Effector memory CD4-positive, alpha-beta T cell (primary cell): ENCODE data around the gene CHKB.
A peak's percentile ranks its signal among the peaks of the same experiment; 100 is the strongest.

Experiments
- DNase-seq, 3 donors: peaks; one replicate each; pipeline ENCODE4 v3.0.0-alpha.2; 2020
- H3K27ac ChIP-seq: 2 replicates; pipeline ENCODE4 v1.7.0; 2013; ENCODE audit warnings: mild to moderate bottlenecking, low read length, moderate library complexity; ENCODE audit not compliant: insufficient read depth, poor library complexity, severe bottlenecking
- H3K27me3 ChIP-seq: replicated peaks from 2 replicates; pipeline ENCODE4 v1.7.0; 2013; ENCODE audit warnings: mild to moderate bottlenecking, low read length; ENCODE audit not compliant: insufficient read depth, control insufficient read depth, poor library complexity, severe bottlenecking
- H3K36me3 ChIP-seq: 2 replicates; pipeline ENCODE4 v1.7.0; 2013; ENCODE audit warnings: mild to moderate bottlenecking, low read length, moderate library complexity; ENCODE audit not compliant: control insufficient read depth, insufficient read depth
- H3K4me1 ChIP-seq: 2 replicates; pipeline ENCODE4 v1.7.0; 2013; ENCODE audit warnings: low read length, mild to moderate bottlenecking; ENCODE audit not compliant: control insufficient read depth, insufficient read depth, poor library complexity, severe bottlenecking
- H3K4me3 ChIP-seq: 2 replicates; pipeline ENCODE4 v1.7.0; 2013; ENCODE audit warnings: low read length, low read depth, mild to moderate bottlenecking; ENCODE audit not compliant: insufficient read depth, poor library complexity, severe bottlenecking
- H3K9me3 ChIP-seq: 2 replicates; pipeline ENCODE4 v1.7.0; 2013; ENCODE audit warnings: mild to moderate bottlenecking, low read length, moderate library complexity; ENCODE audit not compliant: control insufficient read depth

CHKB gene

DNA sequence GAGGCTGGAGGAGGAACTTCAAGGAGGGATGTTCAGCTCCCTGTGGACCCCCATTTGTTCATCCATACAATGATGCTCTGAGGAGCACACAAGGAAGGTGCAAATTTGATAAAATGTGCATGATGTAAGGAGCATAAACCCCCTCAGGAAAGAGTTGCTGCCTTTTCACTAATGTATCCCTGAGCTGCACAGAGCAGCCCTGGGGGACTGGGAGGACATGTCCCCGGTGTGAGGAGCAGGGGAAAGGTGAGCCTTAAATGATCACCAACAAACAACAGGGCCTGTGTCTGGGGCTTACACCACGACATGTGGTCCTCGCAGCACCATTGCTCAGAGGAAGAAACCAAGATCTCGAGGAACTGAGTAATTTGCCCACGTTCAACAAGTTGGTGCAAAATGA is 14.4 kb upstream of the CHKB start:
- H3K36me3 ChIP-seq: no peaks in the 10 kb centered on the region

DNA sequence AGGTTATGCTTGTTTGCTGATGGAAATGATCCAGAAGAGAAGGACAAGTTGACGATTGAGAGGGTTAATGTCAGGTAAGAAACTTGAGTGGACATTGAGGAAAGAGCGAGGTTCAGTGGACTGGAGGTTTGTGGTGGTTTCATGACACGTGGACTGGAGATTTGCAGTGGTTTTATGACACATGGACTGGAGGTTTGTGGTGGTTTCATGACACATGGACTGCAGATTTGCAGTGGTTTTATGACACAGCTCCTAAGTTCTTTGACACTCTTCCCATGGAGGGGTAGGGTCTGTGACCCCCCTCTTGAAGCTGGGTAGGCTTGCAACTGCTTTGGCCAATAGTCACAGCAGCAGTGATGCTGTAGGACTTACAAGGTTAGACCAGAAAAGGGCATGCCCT is 12.5 kb upstream of the CHKB start:
- Histone ChIP-seq H3K27me3 (peaks cover 10% of the 10 kb centered on the region), H3K4me1 (no peaks in the 10 kb centered on the region), H3K27ac (no peak overlapping the region), H3K9me3 (no peaks in the 10 kb centered on the region), H3K36me3 (no peaks in the 10 kb centered on the region), H3K4me3 (no peak overlapping the region)
- DNase-seq: no peak

More for the DNA sequence above, 14.4 kb upstream of the CHKB start:
- no peak for DNase-seq
- peaks cover 21% of the 10 kb centered on the region for H3K27me3 ChIP-seq
- H3K27ac ChIP-seq: no peak overlapping the region
- no peaks in the 10 kb centered on the region for H3K9me3 ChIP-seq
- no peak overlapping the region for H3K4me3 ChIP-seq
- H3K4me1 ChIP-seq: no peaks in the 10 kb centered on the region

DNA sequence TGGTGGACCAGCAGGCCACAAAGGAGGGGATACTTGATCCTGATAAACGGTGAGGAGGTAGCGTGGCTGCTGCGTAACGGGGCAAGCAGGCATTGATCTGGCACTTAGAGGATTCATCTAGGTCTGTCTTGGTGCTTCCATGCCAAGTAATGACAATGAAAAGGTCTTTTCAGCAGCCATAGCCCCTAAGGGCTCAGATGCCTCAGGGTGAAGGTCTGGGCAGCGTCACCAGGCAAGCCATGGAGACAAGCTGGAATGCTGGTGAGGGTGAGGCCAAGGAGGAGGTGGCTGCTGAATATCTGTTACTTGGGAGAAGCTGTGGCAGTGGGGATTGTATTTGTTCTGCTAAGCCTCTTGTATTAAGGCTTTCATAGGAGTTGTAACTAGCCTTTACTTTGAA is 4.8 kb upstream of the CHKB start:
- Histone ChIP-seq H3K9me3 (no peaks in the 10 kb centered on the region), H3K27ac (no peak overlapping the region), H3K27me3 (no peaks in the 10 kb centered on the region), H3K4me1 (peaks cover 7% of the 10 kb centered on the region), H3K4me3 (no peak overlapping the region), H3K36me3 (no peaks in the 10 kb centered on the region)
- no peak for DNase-seq

DNA sequence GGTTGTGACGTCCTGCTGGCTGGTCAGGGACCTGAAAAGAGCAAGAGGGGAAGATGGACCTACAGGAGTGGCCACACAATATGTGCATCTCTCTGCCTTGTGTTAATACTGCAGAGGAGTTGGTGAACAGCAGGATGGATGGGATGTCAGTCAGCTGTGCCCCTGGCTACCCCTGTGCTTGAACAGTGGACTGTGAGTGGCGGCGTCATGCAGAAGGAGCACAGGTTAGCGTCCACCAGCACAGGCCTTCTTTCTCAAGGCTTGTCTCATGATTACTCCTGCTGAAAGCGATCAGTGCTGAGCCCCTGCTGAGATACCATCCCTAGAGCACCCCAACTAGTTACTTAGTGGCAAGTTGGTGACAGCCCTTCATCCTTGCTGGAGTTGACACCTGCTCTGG is 3.8 kb upstream of the CHKB start:
- Histone ChIP-seq H3K27ac (no peak overlapping the region), H3K4me1 (peaks cover 15% of the 10 kb centered on the region), H3K9me3 (no peaks in the 10 kb centered on the region), H3K36me3 (no peaks in the 10 kb centered on the region), H3K4me3 (no peak overlapping the region), H3K27me3 (no peaks in the 10 kb centered on the region)
- no peak for DNase-seq

DNA sequence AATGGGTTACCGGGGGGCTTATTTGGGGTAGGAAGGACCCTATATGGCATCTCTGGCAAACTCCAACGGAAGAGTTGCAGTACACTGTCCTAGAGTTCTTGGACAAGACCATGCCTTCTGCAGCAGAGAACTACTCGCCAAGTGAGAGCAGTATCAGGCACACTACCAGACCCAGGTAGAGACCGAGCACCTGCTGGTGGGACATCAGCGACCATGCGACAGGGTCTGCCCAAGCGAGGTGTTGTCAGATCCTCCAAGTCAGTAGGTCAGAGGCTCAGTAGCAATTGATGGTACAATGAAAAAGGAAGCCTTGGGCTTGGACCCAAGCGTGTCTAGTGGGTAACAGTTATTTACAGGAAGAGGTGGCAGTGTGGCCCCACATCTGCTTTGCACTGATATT is 3.1 kb upstream of the CHKB start:
- H3K27me3 ChIP-seq: no peaks in the 10 kb centered on the region
- no peak overlapping the region for H3K27ac ChIP-seq
- H3K36me3 ChIP-seq: no peaks in the 10 kb centered on the region
- peaks cover 20% of the 10 kb centered on the region for H3K4me1 ChIP-seq
- no peaks in the 10 kb centered on the region for H3K9me3 ChIP-seq
- H3K4me3 ChIP-seq: no peak overlapping the region
- DNase-seq: no peak

DNA sequence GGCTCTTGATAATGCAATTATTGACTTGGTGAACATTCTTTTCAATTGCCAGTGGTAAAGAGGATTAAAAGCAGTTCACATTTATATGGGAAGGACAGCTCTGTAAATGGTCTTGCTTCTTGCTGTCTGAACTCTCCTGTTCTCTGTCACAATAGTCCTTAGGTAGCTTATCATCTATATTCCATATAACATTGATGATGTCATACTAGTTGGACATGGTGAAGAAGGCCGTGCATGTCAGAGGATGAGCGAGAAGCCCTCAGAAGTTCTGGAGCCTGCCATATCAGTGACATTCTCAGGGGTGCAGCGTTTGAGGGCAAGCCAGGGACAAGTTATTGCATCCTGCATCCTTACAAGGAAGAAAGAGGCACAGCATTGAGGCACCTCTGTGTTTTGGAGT is 2.6 kb upstream of the CHKB start:
- DNase-seq: no peak
- H3K36me3 ChIP-seq: peaks cover 2% of the 10 kb centered on the region
- H3K4me3 ChIP-seq: no peak overlapping the region
- peaks cover 20% of the 10 kb centered on the region for H3K4me1 ChIP-seq
- H3K27me3 ChIP-seq: no peaks in the 10 kb centered on the region
- no peak overlapping the region for H3K27ac ChIP-seq
- no peaks in the 10 kb centered on the region for H3K9me3 ChIP-seq

DNA sequence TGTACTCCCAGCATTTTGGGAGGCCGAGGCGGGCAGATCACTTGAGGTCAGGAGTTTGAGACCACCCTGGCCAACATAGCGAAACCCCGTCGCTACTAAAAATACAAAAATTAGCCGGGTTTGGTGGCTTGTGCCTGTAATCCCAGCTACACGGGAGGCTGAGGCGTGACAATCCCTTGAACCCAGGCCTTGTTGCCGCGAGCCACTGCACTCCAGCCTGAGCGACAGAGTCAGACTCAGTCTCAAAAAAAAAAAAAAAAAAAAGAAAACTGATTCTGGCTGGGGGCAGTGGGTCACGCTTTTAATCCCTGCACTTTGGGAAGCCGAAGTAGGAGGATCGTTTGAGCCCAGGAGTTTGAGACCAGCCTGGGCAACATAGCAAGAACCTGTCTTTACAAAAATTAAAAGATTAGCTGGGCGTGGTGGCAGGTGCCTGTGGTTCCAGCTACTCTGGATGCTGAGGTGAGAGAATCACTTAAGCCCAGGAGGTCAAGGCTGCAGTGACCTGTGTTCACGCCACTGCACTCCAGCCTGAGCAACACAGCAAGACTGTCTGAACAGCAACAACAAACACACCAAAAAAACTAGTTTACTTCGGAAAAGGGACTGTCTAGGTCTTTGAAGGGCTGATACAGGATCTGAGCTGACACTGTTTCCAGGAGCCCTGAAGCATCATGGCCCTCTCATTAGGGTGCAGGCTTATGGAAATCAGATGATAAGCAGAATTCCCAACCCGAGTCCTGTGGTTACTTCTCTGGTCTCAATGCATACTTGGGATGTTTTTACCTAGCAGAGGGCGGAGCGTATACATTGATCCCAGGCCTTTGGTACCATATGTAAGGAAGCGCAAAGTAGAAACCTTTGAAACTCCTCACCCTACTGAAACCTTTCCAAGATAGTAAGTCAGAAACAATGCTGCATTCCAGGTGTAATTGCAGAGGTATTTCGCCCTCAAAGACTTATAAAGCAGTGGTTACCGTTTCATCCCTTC is 1.8 kb upstream of the CHKB start:
- Histone ChIP-seq H3K27ac (no peak overlapping the region), H3K4me1 (peaks cover 20% of the 10 kb centered on the region), H3K36me3 (peaks cover 8% of the 10 kb centered on the region), H3K9me3 (no peaks in the 10 kb centered on the region), H3K27me3 (no peaks in the 10 kb centered on the region), H3K4me3 (no peak overlapping the region)
- DNase-seq: no peak

DNA sequence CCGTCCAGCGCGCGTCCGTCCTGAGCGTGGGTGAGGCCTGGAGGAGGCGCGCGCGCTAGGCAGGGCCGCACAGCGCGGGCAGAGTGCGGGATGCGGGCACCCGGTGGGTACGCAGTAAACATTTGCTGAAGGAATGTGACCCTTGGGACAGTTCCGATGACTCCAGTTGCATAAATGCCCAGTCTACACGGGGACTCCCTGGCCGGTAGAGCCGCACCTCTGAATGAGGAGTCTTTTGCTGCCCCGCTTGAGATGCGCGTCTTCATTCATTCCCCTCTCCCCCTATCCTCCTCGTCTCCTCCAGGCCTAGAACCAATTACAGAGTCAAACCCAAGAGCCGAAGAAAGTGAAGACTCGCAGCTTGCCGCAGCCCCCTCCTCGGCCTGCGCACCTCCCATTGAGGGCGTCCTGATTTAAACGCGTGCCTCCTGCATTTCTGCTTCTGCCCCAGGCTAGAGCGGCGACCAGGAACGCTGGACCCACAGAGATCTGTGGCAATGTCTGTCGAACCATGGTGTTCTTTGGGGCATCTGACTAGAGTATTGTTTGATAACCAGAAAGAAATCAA is 729 bp upstream of the CHKB start:
- no peak for DNase-seq
- Histone ChIP-seq H3K36me3 (peaks cover 11% of the 10 kb centered on the region), H3K4me1 (peaks cover 20% of the 10 kb centered on the region), H3K27ac (peak overlapping the region; percentile 90), H3K4me3 (peak overlapping the region; percentile 58), H3K27me3 (no peaks in the 10 kb centered on the region), H3K9me3 (no peaks in the 10 kb centered on the region)

DNA sequence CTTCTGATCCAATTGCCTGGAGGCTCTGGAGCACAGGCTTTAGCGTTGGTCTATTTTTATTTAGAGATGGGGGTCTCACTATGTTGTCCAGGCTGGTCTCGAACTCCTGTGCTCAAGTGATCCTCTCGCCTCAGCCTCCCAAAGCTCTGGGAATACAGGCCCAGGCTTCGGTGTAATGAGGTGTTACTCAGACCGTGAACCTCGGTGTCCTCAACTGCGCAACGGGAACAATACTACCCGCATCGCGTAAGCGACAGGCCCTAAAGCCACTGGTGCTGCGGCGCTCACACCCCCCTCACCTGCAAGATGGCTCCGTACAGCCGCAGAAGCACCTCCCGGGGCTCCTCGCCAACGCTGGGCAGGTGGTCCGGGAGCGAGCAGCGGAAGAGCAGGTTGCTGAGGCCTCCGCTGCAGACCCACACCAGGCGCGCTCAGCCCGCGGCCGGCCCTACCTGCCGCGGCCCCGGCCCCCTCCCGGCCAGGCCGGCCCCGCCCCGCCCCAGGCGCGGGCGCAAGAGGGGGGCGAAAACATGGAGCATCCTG is 628 bp downstream of the CHKB start:
- H3K4me1 ChIP-seq: peaks cover 24% of the 10 kb centered on the region
- H3K27me3 ChIP-seq: no peaks in the 10 kb centered on the region
- peak overlapping the region; percentile 90 for H3K27ac ChIP-seq
- DNase-seq: no peak
- peak overlapping the region; percentile 58 for H3K4me3 ChIP-seq
- H3K36me3 ChIP-seq: peaks cover 11% of the 10 kb centered on the region
- H3K9me3 ChIP-seq: no peaks in the 10 kb centered on the region
